GM18907 (cell line): Measurements from ENCODE around the gene LRIG1.
A peak's percentile ranks its signal among the peaks of the same experiment; 100 is the strongest.

Experiments
- ATAC-seq: cut with Tn5 transposase; IDR thresholded peaks from one replicate; pipeline ENCODE4 v1.9.1; 2021; ENCODE audit warnings: mild to moderate bottlenecking, moderate library complexity; ENCODE audit not compliant: unreplicated experiment

LRIG1 gene

DNA sequence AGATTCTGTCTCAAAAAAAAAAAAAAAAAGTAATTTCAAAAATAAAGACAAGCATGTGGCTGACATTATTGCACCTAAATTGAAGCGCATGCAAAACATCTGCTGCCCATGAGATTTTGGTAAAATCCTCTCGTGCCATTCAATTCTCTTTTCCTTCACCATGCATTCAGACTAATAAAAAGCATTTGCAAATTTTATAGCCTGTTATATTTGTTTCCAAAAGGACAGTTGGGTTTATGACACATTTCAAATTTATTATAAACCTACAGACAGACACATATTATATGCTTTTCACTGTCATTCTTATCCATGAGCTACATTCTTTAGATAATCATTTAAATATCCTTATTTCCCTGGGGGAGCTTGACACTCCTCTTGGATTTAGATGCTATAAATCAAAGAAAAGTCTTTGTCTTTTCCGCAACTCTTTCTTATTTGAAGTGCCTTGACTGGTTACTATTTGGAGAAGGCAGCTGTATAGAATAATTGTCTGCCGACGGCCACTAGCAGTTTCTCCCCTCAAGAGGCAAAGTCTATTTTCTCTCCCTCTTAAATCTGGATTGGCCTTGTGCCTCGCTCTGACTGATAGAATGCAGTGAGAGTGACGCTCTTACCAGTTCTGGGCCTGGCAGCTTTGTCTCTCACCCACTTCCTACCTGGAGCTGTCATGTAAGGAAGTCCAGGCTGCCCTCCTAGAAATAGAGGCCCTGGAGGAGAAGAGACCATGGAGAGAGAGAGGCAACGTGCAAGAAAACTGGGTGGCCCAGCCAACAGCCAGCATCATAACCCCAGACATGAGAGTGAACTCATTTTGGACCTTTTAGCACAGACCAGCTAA is 6.8 kb upstream of the LRIG1 start:
- no peak for ATAC-seq

DNA sequence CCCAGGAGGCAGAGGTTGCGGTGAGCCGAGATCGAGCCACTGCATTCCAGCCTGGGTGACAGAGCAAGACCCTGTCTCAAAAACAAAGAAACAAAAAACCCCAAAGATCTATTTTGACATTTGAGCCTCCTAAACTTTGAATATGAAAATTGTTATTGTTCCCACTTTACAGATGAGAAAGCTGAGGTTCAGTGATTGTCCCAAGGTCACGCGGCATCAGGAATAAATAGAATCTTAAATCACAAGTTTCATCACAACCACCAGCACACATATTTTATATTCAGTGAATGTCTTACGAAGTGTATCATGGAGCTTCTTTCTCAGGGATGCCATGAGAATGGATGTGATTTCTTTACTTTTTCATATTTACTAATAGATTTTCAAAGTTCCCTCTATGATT is 5.3 kb upstream of the LRIG1 start:
- ATAC-seq, result no peak

DNA sequence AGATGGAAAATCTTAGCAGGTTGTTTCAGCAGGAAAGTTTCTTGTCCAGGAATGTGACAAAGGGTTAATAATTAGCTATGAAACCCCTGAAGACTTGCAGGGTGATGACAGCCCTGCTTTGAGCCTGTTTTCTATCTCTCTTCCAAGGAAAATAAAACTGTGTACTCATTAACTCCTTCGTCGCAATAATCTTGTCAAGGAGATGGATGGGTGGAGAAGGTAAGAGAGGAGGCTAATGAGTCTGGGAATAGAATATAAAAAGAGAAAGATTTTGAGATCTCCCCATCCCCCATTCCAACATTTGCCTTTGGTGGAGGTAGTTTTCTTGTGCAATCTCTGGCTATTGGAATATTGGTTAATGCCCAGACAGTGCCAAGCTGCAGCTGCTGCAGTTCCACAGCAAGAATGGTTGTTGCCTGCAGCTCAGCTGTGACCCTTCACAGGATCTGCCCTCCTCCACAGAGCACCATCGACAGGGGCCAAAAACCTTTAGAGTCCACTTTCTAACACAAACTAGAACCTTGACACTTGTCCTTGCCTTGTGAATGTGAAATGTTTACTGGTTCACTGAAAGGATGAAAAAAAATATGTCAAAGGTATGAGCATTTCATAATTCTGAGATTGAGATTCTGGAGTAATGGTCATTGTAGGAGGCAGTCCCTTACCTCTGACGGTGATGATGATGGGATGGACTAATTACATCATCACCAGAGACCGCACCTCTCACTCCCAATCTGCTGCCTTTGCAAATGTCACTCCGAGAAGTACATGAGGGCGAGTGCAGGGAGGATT is 4.2 kb upstream of the LRIG1 start:
- ATAC-seq, result no peak

DNA sequence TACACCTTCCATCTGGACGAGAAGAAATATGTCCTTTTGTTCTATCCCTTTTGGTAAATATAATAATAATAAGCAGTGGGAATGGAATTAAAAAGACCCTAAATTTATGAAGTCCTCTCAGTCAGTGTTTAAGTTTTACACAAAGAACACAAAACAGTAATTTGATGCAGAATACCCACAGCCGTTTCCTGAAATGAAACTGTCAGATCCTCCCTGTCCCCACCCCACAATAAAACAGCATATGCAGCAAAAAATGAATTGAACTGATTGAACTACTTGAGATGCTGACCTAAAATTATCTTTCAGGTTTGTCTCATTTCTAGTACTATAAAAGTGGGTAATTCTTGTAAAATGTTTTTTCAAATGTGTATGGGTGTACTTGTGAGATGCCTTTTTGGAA is 2.2 kb upstream of the LRIG1 start:
- no peak for ATAC-seq

DNA sequence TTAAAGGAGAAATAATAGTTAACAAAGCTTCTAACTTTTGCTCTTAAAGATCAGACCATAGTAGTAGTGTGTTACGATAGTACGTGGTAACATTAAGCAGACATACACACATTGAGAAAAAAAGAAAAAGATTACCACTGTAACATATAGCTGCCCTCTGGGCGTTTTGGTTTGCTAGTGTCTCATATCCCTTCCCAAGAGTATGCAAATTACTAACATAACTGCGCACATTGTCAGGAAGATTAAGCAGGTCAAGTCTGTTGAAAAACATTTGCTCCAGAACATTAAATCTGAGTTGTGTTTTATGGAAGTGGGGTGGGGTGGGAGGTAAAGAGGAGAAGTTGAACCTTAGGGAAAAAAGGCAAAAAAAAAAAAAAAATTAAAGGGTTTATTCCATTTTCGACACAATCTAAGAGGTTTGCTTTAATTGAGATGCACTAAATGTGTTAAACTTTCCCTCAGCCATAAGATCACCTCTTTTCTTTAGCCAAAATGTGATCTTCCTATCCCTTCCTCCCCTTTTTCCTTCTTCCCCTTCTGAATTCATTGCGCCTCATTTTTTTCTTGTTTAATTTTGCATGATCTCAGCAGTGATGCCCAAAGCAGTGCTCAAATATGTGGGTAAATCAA is 1.5 kb upstream of the LRIG1 start:
- no peak for ATAC-seq

- no peak for ATAC-seq
These were observed 842 bp upstream of the LRIG1 start for GRCh38 chr3:66501483-66502244.

DNA sequence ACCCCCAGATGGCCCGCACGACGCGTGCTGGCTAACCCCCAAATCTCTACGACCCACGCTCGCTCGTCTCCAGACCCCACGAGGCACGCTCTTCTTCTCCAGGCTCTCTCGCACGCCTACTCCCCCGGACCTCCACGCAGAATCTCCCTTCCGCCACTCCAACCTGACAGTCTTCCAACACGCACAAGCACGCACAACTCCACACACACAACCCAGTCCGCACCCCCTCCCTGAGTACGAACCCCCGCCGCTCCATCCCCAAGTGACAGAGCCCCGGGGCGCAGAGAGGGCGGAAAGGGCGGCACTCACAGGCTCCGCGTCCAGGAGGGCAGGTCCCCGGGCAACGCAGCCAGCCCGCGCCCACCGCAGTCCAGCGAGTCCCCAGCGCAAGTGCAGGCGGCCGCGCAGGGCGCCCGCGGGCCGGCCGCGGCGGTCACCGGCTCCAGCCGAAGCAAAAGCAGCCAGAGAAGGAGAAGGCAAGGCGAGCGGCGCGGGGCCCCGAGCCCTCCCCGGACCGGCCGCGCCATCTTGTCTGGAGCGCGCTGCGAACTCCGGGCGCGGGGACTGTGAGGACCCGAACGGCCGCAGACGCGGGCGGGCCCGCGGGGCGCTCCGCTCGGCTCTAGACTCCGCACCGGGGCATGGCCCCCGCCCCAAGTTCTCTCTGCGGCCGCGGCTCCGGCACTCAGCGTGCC is 794 bp downstream of the LRIG1 start:
- peak; percentile 25 for ATAC-seq

DNA sequence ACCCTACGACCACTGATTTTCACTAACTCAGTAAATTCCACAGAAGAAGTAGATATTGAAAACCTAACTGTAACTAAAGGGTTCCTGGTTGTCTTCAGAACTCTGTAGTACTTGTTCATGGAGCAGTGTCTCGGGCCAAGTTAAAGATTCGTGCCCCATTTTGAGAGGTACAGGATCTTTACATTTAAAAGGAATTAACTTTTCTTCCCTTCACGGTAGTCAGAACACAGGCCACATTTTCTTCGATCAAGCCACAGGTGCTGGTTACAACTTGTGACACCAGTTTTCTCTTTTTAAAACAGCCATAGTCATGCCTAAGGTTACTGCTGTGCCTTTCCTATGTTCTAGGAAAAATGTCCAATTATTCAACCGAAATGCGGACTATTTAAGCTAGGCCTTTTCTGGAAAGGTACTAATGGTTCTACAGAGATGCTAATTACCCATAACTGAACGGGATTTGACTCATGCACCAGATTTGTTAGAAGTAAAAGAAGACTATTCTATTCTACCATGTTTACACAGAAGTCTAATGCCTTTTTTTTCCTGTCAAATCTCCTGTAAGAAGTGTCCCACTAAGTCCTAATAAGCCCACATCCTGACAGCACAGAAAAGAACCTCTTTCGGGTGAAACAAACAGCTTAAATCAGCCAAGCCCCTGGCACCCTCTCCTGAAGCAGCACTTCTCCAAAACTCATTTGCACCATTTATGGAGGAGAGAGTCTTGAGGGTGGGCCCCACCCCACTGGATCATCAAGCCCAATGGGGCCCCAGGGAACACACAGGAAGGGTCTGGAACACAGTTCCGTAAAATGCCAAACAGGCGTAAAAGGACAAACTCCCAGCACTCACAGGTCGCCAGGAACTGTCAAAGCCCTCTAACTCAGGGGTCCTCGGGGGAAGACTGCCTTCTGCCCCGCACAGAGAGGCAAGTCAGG is 1.9 kb downstream of the LRIG1 start:
- ATAC-seq, result no peak

- no peak for ATAC-seq
These were observed 2.7 kb downstream of the LRIG1 start for GRCh38 chr3:66497985-66498671.

GRCh38 chr3:66497288-66497984 is 3.4 kb downstream of the LRIG1 start:
- ATAC-seq, result no peak

DNA sequence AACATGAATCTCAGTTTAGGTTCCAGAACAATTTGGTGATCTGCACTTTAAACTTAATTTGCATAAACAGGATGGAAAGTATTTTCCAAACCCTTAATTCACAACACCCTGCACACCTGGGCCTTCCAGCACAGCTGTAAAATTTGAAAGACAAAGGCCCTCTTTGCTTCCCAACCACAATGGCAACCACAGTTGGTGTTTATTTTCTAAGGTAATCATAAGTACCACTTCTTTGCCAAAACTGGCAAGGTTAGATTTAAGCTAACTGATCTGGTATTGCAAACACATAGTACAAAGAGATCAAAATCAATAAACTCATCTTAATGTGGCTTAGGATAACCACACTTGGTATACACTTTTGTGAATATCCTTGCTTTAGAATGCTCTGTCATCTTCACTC is 4.1 kb downstream of the LRIG1 start:
- ATAC-seq, result no peak

DNA sequence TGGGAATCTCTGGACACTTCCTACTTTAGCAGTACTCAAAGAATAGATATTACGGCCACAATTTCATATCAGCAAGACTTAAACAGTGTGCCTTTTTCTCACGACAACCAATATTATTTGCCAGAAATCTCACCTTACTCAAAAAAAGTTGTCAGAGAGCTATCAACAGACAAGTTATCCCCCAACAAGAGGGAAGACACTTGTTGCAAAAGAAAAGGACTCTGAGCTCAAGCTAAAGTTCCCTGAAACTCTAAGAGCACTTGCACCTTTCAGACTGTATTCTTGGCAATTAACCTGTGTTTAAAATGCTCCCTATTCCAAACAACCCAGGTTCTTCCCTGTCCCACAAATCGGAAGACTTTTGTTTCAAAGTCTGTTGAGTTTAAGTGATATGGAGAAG is 4.5 kb downstream of the LRIG1 start:
- no peak for ATAC-seq

DNA sequence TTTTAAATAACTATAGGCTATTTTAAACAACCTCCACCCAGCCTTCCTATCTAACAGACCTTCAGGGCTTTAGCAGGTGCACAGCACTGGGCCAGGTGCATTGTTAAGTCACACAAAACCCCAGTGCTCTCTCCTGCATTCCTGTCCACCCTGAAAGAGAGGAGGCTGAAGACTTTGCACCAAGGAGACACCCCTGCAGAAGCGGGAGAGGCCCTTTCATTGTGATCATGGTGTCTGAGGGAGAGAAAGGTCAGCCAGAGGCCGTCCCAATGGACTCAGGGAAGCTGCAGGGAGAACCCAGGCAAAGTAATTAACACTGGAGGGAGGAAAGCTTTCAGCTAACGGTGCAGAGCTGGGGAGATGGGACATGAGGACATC is 5.2 kb downstream of the LRIG1 start:
- no peak for ATAC-seq

GRCh38 chr3:66494959-66495667 is 5.7 kb downstream of the LRIG1 start:
- ATAC-seq, result no peak

- no peak for ATAC-seq
These were observed 7.2 kb downstream of the LRIG1 start for GRCh38 chr3:66493458-66494099.

DNA sequence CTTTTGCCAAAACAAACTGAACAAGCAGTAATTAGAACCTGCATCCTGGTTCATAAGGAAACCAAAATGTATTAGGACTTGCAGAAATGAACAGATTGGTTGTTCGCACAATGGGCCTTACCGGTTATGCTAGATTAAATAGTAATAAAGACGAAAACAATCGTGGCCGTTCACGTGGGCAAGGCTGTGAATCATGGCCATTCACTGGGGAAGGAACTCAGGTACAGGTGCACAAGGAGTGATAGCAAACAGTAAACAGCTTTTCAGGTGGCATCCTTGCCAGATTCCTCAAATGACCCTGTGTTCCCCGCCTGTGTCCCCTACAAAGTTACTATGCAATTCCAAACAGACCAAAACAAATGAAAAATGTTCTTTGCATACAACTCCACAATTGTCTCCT is 8.2 kb downstream of the LRIG1 start:
- no peak for ATAC-seq

- no peak for ATAC-seq
These were observed 8.8 kb downstream of the LRIG1 start for GRCh38 chr3:66492071-66492470.
